Mucosa of rectum (tissue), 2 donors: Measurements from ENCODE around the gene ACSS1.

Experiments used
- H3K27ac ChIP-seq, 2 donors: one replicate each; pipeline ENCODE4 v1.7.0; 2013; ENCODE audit warnings: inconsistent platforms in 2 of 2, low read depth in 2 of 2, low read length in 2 of 2
- H3K27me3 ChIP-seq, 2 donors: one replicate each; pipeline ENCODE4 v1.7.0; 2013; ENCODE audit warnings: low read length in 2 of 2; ENCODE audit not compliant: control insufficient read depth in 2 of 2, insufficient read depth in 2 of 2
- H3K36me3 ChIP-seq, 2 donors: one replicate each; pipeline ENCODE4 v1.7.0; 2013; ENCODE audit warnings: low read length in 2 of 2; ENCODE audit not compliant: control insufficient read depth in 2 of 2, insufficient read depth in 2 of 2
- H3K4me1 ChIP-seq, 2 donors: one replicate each; pipeline ENCODE4 v1.7.0; 2013; ENCODE audit warnings: low read length in 2 of 2, mild to moderate bottlenecking in 1 of 2; ENCODE audit not compliant: control insufficient read depth in 2 of 2, insufficient read depth in 2 of 2
- H3K4me3 ChIP-seq, 2 donors: one replicate each; pipeline ENCODE4 v1.7.0; 2013; ENCODE audit warnings: low read length in 2 of 2
- H3K9ac ChIP-seq, 2 donors: one replicate each; pipeline ENCODE4 v1.7.0; 2013; ENCODE audit warnings: low read length in 2 of 2, low read depth in 1 of 2, mild to moderate bottlenecking in 1 of 2
- H3K9me3 ChIP-seq, 2 donors: one replicate each; pipeline ENCODE4 v1.7.0; 2013; ENCODE audit warnings: low read length in 2 of 2; ENCODE audit not compliant: control insufficient read depth in 2 of 2
- donor health status: healthy.
- donor health status: Normal muscosa, but diverticular disease.

Gene ACSS1

DNA sequence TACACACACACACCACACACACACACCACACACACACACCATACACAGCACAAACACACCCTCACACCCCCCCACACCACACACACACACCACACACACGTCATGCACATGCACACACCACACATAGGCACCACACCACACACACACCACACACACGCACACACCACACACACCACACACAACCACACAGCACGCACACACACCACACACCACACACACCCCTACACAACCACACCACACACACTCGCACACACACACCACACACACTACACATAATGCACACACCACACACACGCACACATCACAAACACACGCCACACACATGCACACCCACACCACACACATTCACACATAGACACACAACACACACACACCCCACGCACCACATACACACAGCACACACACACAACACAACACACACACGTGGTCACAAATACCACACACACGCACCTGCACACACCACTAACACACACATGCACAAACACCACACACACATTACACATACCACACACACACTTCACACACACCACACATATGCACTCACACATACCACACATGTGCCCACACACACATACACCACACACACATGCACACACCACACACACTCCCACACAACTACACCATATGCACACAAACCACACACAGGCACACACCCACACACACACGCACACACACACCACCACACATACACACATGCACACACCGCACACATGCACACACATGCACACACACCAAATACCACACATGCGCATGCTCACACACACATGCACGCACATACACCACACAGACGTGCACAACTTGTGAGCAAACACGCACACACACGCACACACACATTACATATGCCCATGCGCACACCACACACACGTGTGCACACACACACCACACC, 9.4 kb upstream of the ACSS1 start:
- H3K36me3 ChIP-seq = no peaks in the 10 kb centered on the region
- no peak overlapping the region for H3K9ac ChIP-seq
- peaks cover 6 to 7% of the 10 kb centered on the region in 2 donors for H3K4me1 ChIP-seq
- no peaks in the 10 kb centered on the region for H3K9me3 ChIP-seq
- no peak overlapping the region for H3K4me3 ChIP-seq
- no peak overlapping the region for H3K27ac ChIP-seq
- H3K27me3 ChIP-seq = peaks cover 10 to 23% of the 10 kb centered on the region in 2 donors

DNA sequence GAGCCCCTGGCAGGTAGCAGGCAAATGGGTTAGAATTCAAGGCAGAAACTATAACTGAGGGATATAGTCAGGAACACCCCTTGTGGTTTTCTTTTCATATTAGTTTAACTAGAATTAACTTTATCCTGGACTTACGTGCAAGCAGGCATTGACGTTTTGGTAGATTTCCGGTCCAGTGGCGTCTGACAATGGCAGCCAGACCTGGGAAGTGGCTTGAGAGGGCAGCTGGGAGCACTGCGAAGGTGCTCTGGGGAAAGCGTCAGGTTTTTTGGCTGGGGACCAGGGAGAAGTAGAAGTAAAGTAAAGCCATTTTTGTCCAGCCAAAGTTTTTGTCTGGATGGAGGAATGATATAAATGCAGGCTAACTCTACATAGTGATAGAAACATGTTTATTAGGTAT, 8.4 kb upstream of the ACSS1 start:
- H3K27ac ChIP-seq = no peak overlapping the region
- H3K27me3 ChIP-seq = peaks cover 7 to 14% of the 10 kb centered on the region in 2 donors
- no peak overlapping the region for H3K4me3 ChIP-seq
- H3K36me3 ChIP-seq = no peaks in the 10 kb centered on the region
- H3K9ac ChIP-seq = no peak overlapping the region
- no peaks in the 10 kb centered on the region for H3K9me3 ChIP-seq
- peaks cover 6 to 7% of the 10 kb centered on the region in 2 donors for H3K4me1 ChIP-seq

DNA sequence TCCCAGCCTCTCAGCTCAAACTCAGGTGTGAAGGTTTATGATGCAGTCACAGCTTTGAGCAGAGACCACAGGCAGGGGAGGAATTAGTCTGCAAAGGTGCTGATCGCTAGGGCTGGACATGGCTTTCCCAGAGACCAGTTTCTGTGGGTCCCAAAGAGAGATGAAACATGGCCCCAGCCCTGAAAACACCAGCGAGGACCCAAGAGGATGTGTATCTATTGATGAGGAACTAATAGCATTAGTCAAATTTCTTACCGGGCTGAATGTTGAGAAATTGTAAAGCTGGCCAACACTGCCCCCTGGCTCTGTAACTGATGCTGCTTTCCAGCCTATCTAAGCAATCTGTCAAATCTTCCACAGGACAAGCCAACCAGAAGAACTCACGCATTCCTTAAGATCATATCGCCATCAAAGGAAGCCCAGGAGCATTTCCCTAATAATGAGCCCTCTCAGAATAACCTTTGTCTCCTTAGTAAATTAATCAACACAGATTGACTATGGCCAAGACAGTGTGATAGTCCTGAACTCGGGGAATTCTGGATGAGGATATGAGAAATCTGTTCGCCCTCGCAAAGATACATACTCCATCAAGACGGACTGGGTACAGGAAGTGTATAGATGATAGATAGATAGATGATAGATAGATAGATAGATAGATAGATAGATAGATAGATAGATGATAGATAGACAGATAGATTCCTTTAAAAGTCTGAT, 7.8 kb upstream of the ACSS1 start:
- Histone ChIP-seq H3K4me1 (peaks cover 7 to 9% of the 10 kb centered on the region in 2 donors), H3K36me3 (no peaks in the 10 kb centered on the region), H3K9ac (no peak overlapping the region), H3K4me3 (no peak overlapping the region), H3K27ac (no peak overlapping the region), H3K9me3 (no peaks in the 10 kb centered on the region), H3K27me3 (peaks cover 7 to 9% of the 10 kb centered on the region in 2 donors)

DNA sequence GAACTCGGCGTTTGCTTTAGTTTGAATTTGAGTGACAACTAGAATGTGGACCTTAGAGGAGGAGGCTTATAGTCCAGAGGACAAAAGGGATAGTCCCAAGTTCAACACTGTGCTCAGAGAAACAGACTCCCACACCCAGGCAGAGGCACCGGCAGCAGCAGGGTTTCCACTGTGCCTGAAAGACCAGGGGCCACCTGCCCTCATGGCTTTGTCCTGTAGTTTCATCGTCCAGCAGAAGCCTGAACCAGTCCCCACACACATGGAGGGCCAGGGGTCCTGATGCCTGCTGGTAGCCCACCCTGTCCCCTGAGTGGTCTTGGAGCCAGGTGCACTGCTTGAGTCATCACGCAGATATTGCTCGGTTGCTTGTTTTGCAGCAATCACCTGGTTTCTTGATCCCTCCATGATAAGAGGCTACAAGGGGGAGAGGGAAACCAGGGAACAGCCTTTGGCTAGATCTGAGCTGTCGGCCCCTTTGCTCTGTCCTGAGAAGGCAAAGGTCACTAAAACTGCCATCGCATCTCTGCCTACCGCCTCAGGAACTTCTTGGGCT, 7.2 kb upstream of the ACSS1 start:
- peaks cover 4 to 8% of the 10 kb centered on the region in 2 donors for H3K27me3 ChIP-seq
- no peaks in the 10 kb centered on the region for H3K9me3 ChIP-seq
- no peak overlapping the region for H3K9ac ChIP-seq
- H3K27ac ChIP-seq = no peak overlapping the region
- H3K4me1 ChIP-seq = peaks cover 7 to 9% of the 10 kb centered on the region in 2 donors
- H3K4me3 ChIP-seq = no peak overlapping the region
- H3K36me3 ChIP-seq = no peaks in the 10 kb centered on the region

DNA sequence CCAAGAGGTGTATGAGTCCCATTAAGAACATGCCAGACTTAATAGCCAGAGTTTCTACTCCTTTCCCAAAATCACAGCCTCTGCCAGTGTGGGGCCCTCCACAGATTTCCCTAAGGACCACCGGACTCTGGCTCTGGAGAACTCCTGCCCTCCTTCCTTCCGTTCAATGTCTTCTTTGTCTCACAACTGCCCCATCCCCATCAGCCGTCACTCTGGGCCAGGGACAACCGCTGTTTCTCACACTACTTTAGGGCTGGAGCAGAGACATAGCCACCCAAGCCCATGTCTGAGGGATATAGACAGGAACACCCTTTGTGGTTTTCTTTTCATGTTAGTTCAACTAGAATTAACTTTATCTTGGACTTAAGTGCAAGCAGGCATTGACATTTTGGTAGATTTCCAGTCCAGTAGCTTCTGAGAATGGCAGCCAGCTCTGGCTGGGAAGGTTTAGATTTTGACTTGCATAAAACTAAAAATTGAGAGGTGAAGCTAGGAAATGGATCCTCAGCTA, 6.7 kb upstream of the ACSS1 start:
- H3K9me3 ChIP-seq = no peaks in the 10 kb centered on the region
- H3K9ac ChIP-seq = no peak overlapping the region
- H3K4me3 ChIP-seq = no peak overlapping the region
- H3K27me3 ChIP-seq = peaks cover 3 to 4% of the 10 kb centered on the region in 2 donors
- no peaks in the 10 kb centered on the region for H3K36me3 ChIP-seq
- H3K27ac ChIP-seq = no peak overlapping the region
- peaks cover 7 to 9% of the 10 kb centered on the region in 2 donors for H3K4me1 ChIP-seq

DNA sequence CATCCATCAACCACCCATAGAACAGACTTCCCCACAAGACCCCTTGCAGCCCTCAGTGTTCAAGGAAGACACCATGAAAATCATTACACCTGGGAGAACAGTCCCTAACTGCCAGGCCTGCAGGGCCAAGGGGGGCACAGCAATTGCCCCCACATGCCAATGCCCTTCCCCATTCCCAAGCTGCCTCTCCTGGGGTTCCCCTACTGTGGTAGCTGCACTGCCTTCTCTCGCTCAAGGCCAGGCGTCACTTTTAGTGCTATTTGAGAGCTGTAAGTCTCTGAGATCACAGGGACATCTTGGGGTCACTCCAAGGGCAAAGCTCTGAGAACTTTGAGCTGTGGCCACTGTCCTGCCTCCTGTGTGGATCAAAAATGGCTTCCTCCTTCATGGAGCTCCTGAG, 6.0 kb upstream of the ACSS1 start:
- H3K9ac ChIP-seq = no peak overlapping the region
- H3K27me3 ChIP-seq = peaks cover 0 to 4% of the 10 kb centered on the region in 2 donors
- peaks cover 7 to 13% of the 10 kb centered on the region in 2 donors for H3K4me1 ChIP-seq
- H3K27ac ChIP-seq = no peak overlapping the region
- no peaks in the 10 kb centered on the region for H3K9me3 ChIP-seq
- H3K4me3 ChIP-seq = no peak overlapping the region
- no peaks in the 10 kb centered on the region for H3K36me3 ChIP-seq

DNA sequence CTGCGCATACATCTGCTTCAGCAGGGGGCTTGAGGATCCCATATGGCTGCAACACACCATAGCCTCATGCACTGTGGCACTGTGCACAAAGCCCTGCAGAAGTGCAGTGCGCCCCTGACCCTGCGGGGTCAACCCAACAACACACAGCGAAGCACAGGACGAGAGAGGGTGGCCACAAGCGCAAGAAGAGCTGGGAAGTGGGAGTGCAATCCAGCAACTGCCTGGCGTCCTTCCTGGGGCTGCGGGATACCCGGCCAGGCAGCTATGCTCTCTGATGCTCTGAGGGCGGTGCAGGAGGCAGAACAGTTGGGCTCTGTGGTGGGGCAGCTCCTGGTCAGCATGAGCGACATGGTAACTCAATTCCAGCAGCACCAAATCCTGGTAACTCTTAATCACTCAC, 5.6 kb upstream of the ACSS1 start:
- Histone ChIP-seq H3K4me3 (no peak overlapping the region), H3K9ac (no peak overlapping the region), H3K27ac (no peak overlapping the region), H3K36me3 (no peaks in the 10 kb centered on the region), H3K27me3 (peaks cover 0 to 4% of the 10 kb centered on the region in 2 donors), H3K9me3 (no peaks in the 10 kb centered on the region), H3K4me1 (peaks cover 9 to 15% of the 10 kb centered on the region in 2 donors)

DNA sequence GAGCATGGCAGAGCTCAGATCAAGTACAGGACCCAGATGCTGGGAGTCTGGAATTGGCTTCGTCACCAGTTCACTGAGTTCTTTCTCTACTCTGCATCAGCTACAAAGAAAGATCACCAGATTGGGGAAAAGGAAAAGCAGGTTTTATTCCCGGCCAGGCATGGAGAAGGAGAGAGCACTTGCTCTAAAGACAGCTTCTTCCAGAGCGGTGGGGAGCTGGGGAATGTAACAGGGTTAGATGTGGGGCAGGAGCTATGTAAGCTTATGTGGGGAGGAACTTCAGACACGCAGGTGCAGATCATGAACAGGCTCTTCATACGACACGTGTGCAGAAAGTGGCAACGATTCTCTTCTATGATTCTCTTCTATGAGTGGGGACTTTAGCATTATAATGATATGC, 4.9 kb upstream of the ACSS1 start:
- Histone ChIP-seq H3K4me3 (no peak overlapping the region), H3K36me3 (no peaks in the 10 kb centered on the region), H3K27ac (no peak overlapping the region), H3K9ac (no peak overlapping the region), H3K9me3 (no peaks in the 10 kb centered on the region), H3K4me1 (peaks cover 10 to 17% of the 10 kb centered on the region in 2 donors), H3K27me3 (peaks cover 0 to 3% of the 10 kb centered on the region in 2 donors)

DNA sequence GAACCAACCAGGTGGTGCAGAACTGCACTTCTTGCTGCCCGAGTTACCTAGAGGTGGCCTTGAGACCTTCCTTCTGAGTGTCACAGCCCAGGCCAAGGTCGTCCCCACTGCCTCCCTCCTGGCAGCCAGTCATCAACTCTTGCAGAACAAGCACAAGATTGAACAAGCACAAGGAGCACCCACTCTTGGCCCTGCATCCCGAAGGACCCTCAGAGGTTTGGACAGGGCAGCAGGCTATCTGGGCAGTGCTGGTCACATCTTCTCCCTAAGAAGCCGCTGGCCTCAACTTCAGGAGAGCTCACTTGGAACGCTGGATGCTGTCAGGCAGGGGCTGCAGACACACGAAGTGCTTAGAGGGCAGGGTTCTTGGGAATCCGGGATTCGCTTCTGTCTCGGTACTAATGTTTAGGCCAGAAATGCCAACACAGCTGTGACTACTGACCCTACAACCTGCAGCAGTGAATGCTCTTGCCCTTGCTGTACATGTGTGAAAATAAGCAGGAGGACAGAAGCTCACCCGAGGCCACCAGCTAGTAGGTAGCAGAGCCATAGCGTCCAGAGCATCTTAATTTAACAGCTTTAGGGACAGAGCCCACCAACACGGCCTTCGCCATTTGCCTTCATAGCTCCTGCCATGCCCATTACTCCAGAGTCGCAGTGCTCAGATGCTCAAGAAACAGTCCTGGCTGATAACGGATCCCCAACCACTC, 4.0 kb upstream of the ACSS1 start:
- no peaks in the 10 kb centered on the region for H3K9me3 ChIP-seq
- no peak overlapping the region for H3K27ac ChIP-seq
- no peak overlapping the region for H3K4me3 ChIP-seq
- peaks cover 11 to 17% of the 10 kb centered on the region in 2 donors for H3K4me1 ChIP-seq
- no peaks in the 10 kb centered on the region for H3K36me3 ChIP-seq
- H3K9ac ChIP-seq = no peak overlapping the region
- H3K27me3 ChIP-seq = no peaks in the 10 kb centered on the region
